ENCODE data around the gene UNC93A.
"Not testable (repeated sequence)": the region's sequence is repeated elsewhere in the genome, so short reads cannot be mapped to it uniquely, and the experiment has no call there.

The UNC93A gene

GRCh38 chr6:167272696-167273379 lies 18.3 kb upstream of the UNC93A start:
- Histone ChIP-seq H3K4me3 (ENCODE audit: low read length) (no peak overlapping the region), H3K9me3 (ENCODE audit: insufficient read depth, low read depth, low read length) (no peaks in the 10 kb centered on the region), H3K36me3 (ENCODE audit: insufficient read depth, low read length) (no peaks in the 10 kb centered on the region), H3K27ac (ENCODE audit: low read depth, low read length) (no peak overlapping the region), H3K27me3 (ENCODE audit: insufficient read depth, low read length) (no peaks in the 10 kb centered on the region; the same call in 1 of the 2 replicates), H3K4me1 (ENCODE audit: insufficient read depth, low read length) (0 out of 2 replicates have a peak, but pooled peaks cover 2% of the 10 kb centered on the region), H3K9ac (ENCODE audit: low read depth, low read length) (no peak overlapping the region)
- WGBS, result 85% methylated on average over 11 of the region's 11 CpGs

GRCh38 chr6:167274270-167274669 lies 16.8 kb upstream of the UNC93A start:
- Histone ChIP-seq H3K4me1 (ENCODE audit: insufficient read depth, low read length) (peaks cover 15% of the 10 kb centered on the region), H3K4me3 (ENCODE audit: low read length) (no peak overlapping the region), H3K27me3 (ENCODE audit: insufficient read depth, low read length) (no peaks in the 10 kb centered on the region; the same call in 1 of the 2 replicates), H3K27ac (ENCODE audit: low read depth, low read length) (no peak overlapping the region), H3K9ac (ENCODE audit: low read depth, low read length) (no peak overlapping the region), H3K9me3 (ENCODE audit: insufficient read depth, low read depth, low read length) (no peaks in the 10 kb centered on the region), H3K36me3 (ENCODE audit: insufficient read depth, low read length) (no peaks in the 10 kb centered on the region)
- WGBS, result 90% methylated on average over 6 of the region's 6 CpGs

- H3K27me3 ChIP-seq (ENCODE audit: insufficient read depth, low read length), result no peaks in the 10 kb centered on the region; the same call in 1 of the 2 replicates
- WGBS, result 91% methylated on average over 8 of the region's 8 CpGs
- H3K27ac ChIP-seq (ENCODE audit: low read depth, low read length), result no peak overlapping the region
- H3K4me3 ChIP-seq (ENCODE audit: low read length), result no peak overlapping the region
- H3K9me3 ChIP-seq (ENCODE audit: insufficient read depth, low read depth, low read length), result no peaks in the 10 kb centered on the region
- peaks cover 22% of the 10 kb centered on the region for H3K4me1 ChIP-seq (ENCODE audit: insufficient read depth, low read length)
- H3K36me3 ChIP-seq (ENCODE audit: insufficient read depth, low read length), result no peaks in the 10 kb centered on the region
- no peak overlapping the region for H3K9ac ChIP-seq (ENCODE audit: low read depth, low read length)
Measured at GRCh38 chr6:167275001-167275400, 16.1 kb upstream of the UNC93A start.

- 99% methylated on average over 4 of the region's 4 CpGs for WGBS
Measured at GRCh38 chr6:167275436-167275835, 15.7 kb upstream of the UNC93A start.

GRCh38 chr6:167276772-167277533 lies 14.2 kb upstream of the UNC93A start:
- Histone ChIP-seq H3K27me3 (ENCODE audit: insufficient read depth, low read length) (no peaks in the 10 kb centered on the region; the same call in 1 of the 2 replicates), H3K27ac (ENCODE audit: low read depth, low read length) (no peak overlapping the region), H3K9me3 (ENCODE audit: insufficient read depth, low read depth, low read length) (no peaks in the 10 kb centered on the region), H3K4me3 (ENCODE audit: low read length) (no peak overlapping the region), H3K4me1 (ENCODE audit: insufficient read depth, low read length) (peaks cover 35% of the 10 kb centered on the region), H3K9ac (ENCODE audit: low read depth, low read length) (no peak overlapping the region), H3K36me3 (ENCODE audit: insufficient read depth, low read length) (no peaks in the 10 kb centered on the region)
- WGBS, result 84% methylated on average over 13 of the region's 13 CpGs

More at GRCh38 chr6:167275436-167275835, 15.7 kb upstream of the UNC93A start:
- H3K27ac ChIP-seq (ENCODE audit: low read depth, low read length), result no peak overlapping the region
- H3K36me3 ChIP-seq (ENCODE audit: insufficient read depth, low read length), result no peaks in the 10 kb centered on the region
- peaks cover 24% of the 10 kb centered on the region for H3K4me1 ChIP-seq (ENCODE audit: insufficient read depth, low read length)
- no peak overlapping the region for H3K4me3 ChIP-seq (ENCODE audit: low read length)
- no peaks in the 10 kb centered on the region; the same call in 1 of the 2 replicates for H3K27me3 ChIP-seq (ENCODE audit: insufficient read depth, low read length)
- H3K9me3 ChIP-seq (ENCODE audit: insufficient read depth, low read depth, low read length), result no peaks in the 10 kb centered on the region
- no peak overlapping the region for H3K9ac ChIP-seq (ENCODE audit: low read depth, low read length)

GRCh38 chr6:167278173-167278940 lies 12.8 kb upstream of the UNC93A start:
- H3K4me3 ChIP-seq (ENCODE audit: low read length); H3K9ac ChIP-seq (ENCODE audit: low read depth, low read length); H3K36me3 ChIP-seq (ENCODE audit: insufficient read depth, low read length); H3K9me3 ChIP-seq (ENCODE audit: insufficient read depth, low read depth, low read length); H3K27me3 ChIP-seq (ENCODE audit: insufficient read depth, low read length): not testable (repeated sequence)
- 0 out of 2 replicates have a peak overlapping the region, but pooled peaks have one; percentile 35 for H3K27ac ChIP-seq (ENCODE audit: low read depth, low read length)
- H3K4me1 ChIP-seq (ENCODE audit: insufficient read depth, low read length), result peaks cover 44% of the 10 kb centered on the region
- 78% methylated on average over 11 of the region's 16 CpGs for WGBS

- H3K27ac ChIP-seq (ENCODE audit: low read depth, low read length), result peak overlapping the region; percentile 61
- 7% methylated on average over 2 of the region's 3 CpGs for WGBS
- H3K4me3 ChIP-seq (ENCODE audit: low read length), result peak overlapping the region; percentile 1; the same call in 1 of the 2 replicates
Measured at GRCh38 chr6:167279766-167280446, 11.2 kb upstream of the UNC93A start.

GRCh38 chr6:167280466-167280865 lies 10.6 kb upstream of the UNC93A start:
- WGBS, result 36% methylated on average over 5 of the region's 5 CpGs
- H3K9me3 ChIP-seq (ENCODE audit: insufficient read depth, low read depth, low read length), result not testable (repeated sequence)
- peak overlapping the region; percentile 46; the same call in 1 of the 2 replicates for H3K27ac ChIP-seq (ENCODE audit: low read depth, low read length)

More at GRCh38 chr6:167279766-167280446, 11.2 kb upstream of the UNC93A start:
- H3K9ac ChIP-seq (ENCODE audit: low read depth, low read length), result no peak overlapping the region
- H3K36me3 ChIP-seq (ENCODE audit: insufficient read depth, low read length), result no peaks in the 10 kb centered on the region
- H3K27me3 ChIP-seq (ENCODE audit: insufficient read depth, low read length), result no peaks in the 10 kb centered on the region; the same call in 1 of the 2 replicates
- H3K9me3 ChIP-seq (ENCODE audit: insufficient read depth, low read depth, low read length), result no peaks in the 10 kb centered on the region
- H3K4me1 ChIP-seq (ENCODE audit: insufficient read depth, low read length), result peaks cover 48% of the 10 kb centered on the region

GRCh38 chr6:167282165-167282564 lies 8.9 kb upstream of the UNC93A start:
- no peak overlapping the region for H3K9ac ChIP-seq (ENCODE audit: low read depth, low read length)
- H3K27me3 ChIP-seq (ENCODE audit: insufficient read depth, low read length), result no peaks in the 10 kb centered on the region; the same call in 1 of the 2 replicates
- H3K36me3 ChIP-seq (ENCODE audit: insufficient read depth, low read length), result no peaks in the 10 kb centered on the region
- peaks cover 48% of the 10 kb centered on the region for H3K4me1 ChIP-seq (ENCODE audit: insufficient read depth, low read length)
- H3K27ac ChIP-seq (ENCODE audit: low read depth, low read length), result no peak overlapping the region
- no peaks in the 10 kb centered on the region for H3K9me3 ChIP-seq (ENCODE audit: insufficient read depth, low read depth, low read length)
- no peak overlapping the region for H3K4me3 ChIP-seq (ENCODE audit: low read length)

More at GRCh38 chr6:167280466-167280865, 10.6 kb upstream of the UNC93A start:
- H3K36me3 ChIP-seq (ENCODE audit: insufficient read depth, low read length); H3K9ac ChIP-seq (ENCODE audit: low read depth, low read length); H3K4me3 ChIP-seq (ENCODE audit: low read length); H3K27me3 ChIP-seq (ENCODE audit: insufficient read depth, low read length): not testable (repeated sequence)
- H3K4me1 ChIP-seq (ENCODE audit: insufficient read depth, low read length), result peaks cover 48% of the 10 kb centered on the region

- 89% methylated on average over 7 of the region's 13 CpGs for WGBS
- H3K9me3 ChIP-seq (ENCODE audit: insufficient read depth, low read depth, low read length); H3K4me3 ChIP-seq (ENCODE audit: low read length); H3K9ac ChIP-seq (ENCODE audit: low read depth, low read length); H3K36me3 ChIP-seq (ENCODE audit: insufficient read depth, low read length); H3K27ac ChIP-seq (ENCODE audit: low read depth, low read length); H3K27me3 ChIP-seq (ENCODE audit: insufficient read depth, low read length): not testable (repeated sequence)
- peaks cover 34% of the 10 kb centered on the region for H3K4me1 ChIP-seq (ENCODE audit: insufficient read depth, low read length)
Measured at GRCh38 chr6:167284565-167284964, 6.5 kb upstream of the UNC93A start.
